ENCODE measurements around the gene AGBL1.

Gene AGBL1

GRCh38 chr15:86863226-86863915, 783.7 kb downstream of the AGBL1 start:
- ATAC-seq (ENCODE audit: low read depth), result peak; percentile 99
- no peak overlapping the region for H3K4me3 ChIP-seq (ENCODE audit: severe bottlenecking)
- no peaks in the 10 kb centered on the region for H3K36me3 ChIP-seq (ENCODE audit: low read depth)
- no peaks in the 10 kb centered on the region for H3K9me3 ChIP-seq (ENCODE audit: severe bottlenecking)
- TF ChIP-seq, protein P1, sequence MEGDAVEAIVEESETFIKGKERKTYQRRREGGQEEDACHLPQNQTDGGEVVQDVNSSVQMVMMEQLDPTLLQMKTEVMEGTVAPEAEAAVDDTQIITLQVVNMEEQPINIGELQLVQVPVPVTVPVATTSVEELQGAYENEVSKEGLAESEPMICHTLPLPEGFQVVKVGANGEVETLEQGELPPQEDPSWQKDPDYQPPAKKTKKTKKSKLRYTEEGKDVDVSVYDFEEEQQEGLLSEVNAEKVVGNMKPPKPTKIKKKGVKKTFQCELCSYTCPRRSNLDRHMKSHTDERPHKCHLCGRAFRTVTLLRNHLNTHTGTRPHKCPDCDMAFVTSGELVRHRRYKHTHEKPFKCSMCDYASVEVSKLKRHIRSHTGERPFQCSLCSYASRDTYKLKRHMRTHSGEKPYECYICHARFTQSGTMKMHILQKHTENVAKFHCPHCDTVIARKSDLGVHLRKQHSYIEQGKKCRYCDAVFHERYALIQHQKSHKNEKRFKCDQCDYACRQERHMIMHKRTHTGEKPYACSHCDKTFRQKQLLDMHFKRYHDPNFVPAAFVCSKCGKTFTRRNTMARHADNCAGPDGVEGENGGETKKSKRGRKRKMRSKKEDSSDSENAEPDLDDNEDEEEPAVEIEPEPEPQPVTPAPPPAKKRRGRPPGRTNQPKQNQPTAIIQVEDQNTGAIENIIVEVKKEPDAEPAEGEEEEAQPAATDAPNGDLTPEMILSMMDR (IDR thresholded peaks at IDR 0.05; ENCODE audit: poor library complexity, severe bottlenecking), result no peak
- peak overlapping the region; percentile 47 for H3K27ac ChIP-seq (ENCODE audit: poor library complexity, severe bottlenecking)
- DNase-seq (ENCODE audit: low spot score), result peak; percentile 91
- H3K4me1 ChIP-seq (ENCODE audit: insufficient read depth, poor library complexity, severe bottlenecking), result peaks cover 24% of the 10 kb centered on the region
- no peaks in the 10 kb centered on the region for H3K27me3 ChIP-seq (ENCODE audit: insufficient read depth, poor library complexity, severe bottlenecking)

- DNase-seq (ENCODE audit: low spot score), result no peak
- Histone ChIP-seq H3K27me3 (ENCODE audit: insufficient read depth, poor library complexity, severe bottlenecking) (no peaks in the 10 kb centered on the region), H3K27ac (ENCODE audit: poor library complexity, severe bottlenecking) (peak overlapping the region; percentile 1), H3K4me1 (ENCODE audit: insufficient read depth, poor library complexity, severe bottlenecking) (peaks cover 24% of the 10 kb centered on the region), H3K4me3 (ENCODE audit: severe bottlenecking) (no peak overlapping the region), H3K9me3 (ENCODE audit: severe bottlenecking) (no peaks in the 10 kb centered on the region), H3K36me3 (ENCODE audit: low read depth) (no peaks in the 10 kb centered on the region)
- ATAC-seq (ENCODE audit: low read depth), result peak; percentile 20; the same call in 2 of the 3 replicates
- TF ChIP-seq, protein P1 (IDR thresholded peaks at IDR 0.05; ENCODE audit: poor library complexity, severe bottlenecking), result no peak
Measured at GRCh38 chr15:86865920-86866319, 786.2 kb downstream of the AGBL1 start.

DNA sequence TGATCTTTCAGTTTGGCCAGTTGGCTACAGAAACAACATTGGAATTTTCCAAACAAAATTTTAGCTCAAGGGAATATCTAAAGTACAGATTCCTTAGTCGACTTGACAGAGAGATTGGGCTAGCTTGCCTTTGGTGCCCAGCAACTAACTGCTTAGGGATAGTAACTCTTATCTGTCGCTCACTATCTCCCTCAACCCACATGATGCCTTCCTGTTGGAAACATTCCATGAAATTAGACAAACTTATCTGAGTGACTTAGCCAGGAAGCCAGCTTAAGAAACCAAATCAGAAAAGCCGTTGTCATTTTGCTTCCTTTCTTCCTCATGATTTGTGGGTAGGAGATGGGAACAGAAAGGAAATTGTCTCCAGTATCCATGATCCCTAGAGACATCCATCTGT, 791.2 kb downstream of the AGBL1 start:
- H3K4me1 ChIP-seq (ENCODE audit: insufficient read depth, poor library complexity, severe bottlenecking), result peaks cover 6% of the 10 kb centered on the region
- H3K9me3 ChIP-seq (ENCODE audit: severe bottlenecking), result no peaks in the 10 kb centered on the region
- DNase-seq (ENCODE audit: low spot score) (no peak), ATAC-seq (ENCODE audit: low read depth) (no peak)
- H3K36me3 ChIP-seq (ENCODE audit: low read depth), result no peaks in the 10 kb centered on the region
- H3K27me3 ChIP-seq (ENCODE audit: insufficient read depth, poor library complexity, severe bottlenecking), result no peaks in the 10 kb centered on the region
- H3K4me3 ChIP-seq (ENCODE audit: severe bottlenecking), result no peak overlapping the region
- TF ChIP-seq, protein P1 (IDR thresholded peaks at IDR 0.05; ENCODE audit: poor library complexity, severe bottlenecking), result no peak
- no peak overlapping the region for H3K27ac ChIP-seq (ENCODE audit: poor library complexity, severe bottlenecking)

DNA sequence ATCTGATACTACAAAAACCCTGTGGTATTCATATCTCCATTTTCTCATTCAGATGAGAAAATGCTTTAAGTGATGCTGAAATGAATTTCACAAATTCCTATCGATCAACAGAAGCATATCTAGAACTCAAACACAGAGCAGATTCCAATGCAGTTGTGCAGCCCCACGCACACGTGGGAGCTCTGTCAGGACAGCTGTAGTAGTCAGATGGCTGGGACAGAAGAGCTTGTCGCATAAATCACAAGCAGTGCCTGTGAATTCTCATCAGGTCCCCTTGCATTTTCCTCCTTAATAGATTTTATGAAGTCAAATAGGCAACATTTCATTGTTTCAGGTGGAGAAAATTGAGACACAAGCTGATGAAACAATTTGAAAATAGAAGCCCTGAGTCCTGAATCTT, 792.3 kb downstream of the AGBL1 start:
- no peaks in the 10 kb centered on the region for H3K9me3 ChIP-seq (ENCODE audit: severe bottlenecking)
- H3K4me1 ChIP-seq (ENCODE audit: insufficient read depth, poor library complexity, severe bottlenecking), result no peaks in the 10 kb centered on the region
- H3K27me3 ChIP-seq (ENCODE audit: insufficient read depth, poor library complexity, severe bottlenecking), result no peaks in the 10 kb centered on the region
- no peaks in the 10 kb centered on the region for H3K36me3 ChIP-seq (ENCODE audit: low read depth)
- TF ChIP-seq, protein P1 (IDR thresholded peaks at IDR 0.05; ENCODE audit: poor library complexity, severe bottlenecking), result no peak
- no peak overlapping the region for H3K4me3 ChIP-seq (ENCODE audit: severe bottlenecking)
- DNase-seq (ENCODE audit: low spot score), result no peak
- H3K27ac ChIP-seq (ENCODE audit: poor library complexity, severe bottlenecking), result no peak overlapping the region
- ATAC-seq (ENCODE audit: low read depth), result no peak

- H3K4me1 ChIP-seq (ENCODE audit: insufficient read depth, poor library complexity, severe bottlenecking), result no peaks in the 10 kb centered on the region
Measured at GRCh38 chr15:86872782-86873181, 793.1 kb downstream of the AGBL1 start.

More at GRCh38 chr15:86872782-86873181, 793.1 kb downstream of the AGBL1 start:
- Histone ChIP-seq H3K9me3 (ENCODE audit: severe bottlenecking) (no peaks in the 10 kb centered on the region), H3K36me3 (ENCODE audit: low read depth) (no peaks in the 10 kb centered on the region), H3K27me3 (ENCODE audit: insufficient read depth, poor library complexity, severe bottlenecking) (no peaks in the 10 kb centered on the region), H3K27ac (ENCODE audit: poor library complexity, severe bottlenecking) (no peak overlapping the region), H3K4me3 (ENCODE audit: severe bottlenecking) (no peak overlapping the region)
- TF ChIP-seq, protein P1 (IDR thresholded peaks at IDR 0.05; ENCODE audit: poor library complexity, severe bottlenecking), result no peak
- DNase-seq (ENCODE audit: low spot score) (no peak), ATAC-seq (ENCODE audit: low read depth) (no peak)
